GM23248 (cell line): Measurements from ENCODE around the gene KLK2.

ENCODE experiments used
- EZH2 ChIP-seq: fragments of 200-600 bp; sonication (generic); IDR thresholded peaks from 2 replicates; pipeline ENCODE4 v1.6.1; 2018; ENCODE audit warnings: antibody characterized with exemption, mild to moderate bottlenecking; ENCODE audit not compliant: insufficient read depth, poor library complexity, severe bottlenecking
- EZH2phosphoT487 ChIP-seq: fragments of 200-600 bp; sonication (generic); IDR thresholded peaks from 2 replicates; pipeline ENCODE4 v1.6.1; 2018; ENCODE audit warnings: antibody characterized with exemption, moderate library complexity, mild to moderate bottlenecking, low read depth; ENCODE audit not compliant: insufficient read depth

- TF ChIP-seq EZH2 (no peak), EZH2phosphoT487 (no peak)
Observed at GRCh38 chr19:50835785-50836542, 37.3 kb upstream of the KLK2 start.
